Stimulated activated CD4-positive, alpha-beta T cell treated with anti-CD3 and anti-CD28 coated beads, Interleukin-2, amount 100 ng/mL, for 4 hours (primary cell): Measurements from ENCODE around the gene PRKACA.
"Not testable (repeated sequence)": the region's sequence is repeated elsewhere in the genome, so short reads cannot be mapped to it uniquely, and the experiment has no call there.

ENCODE experiments used
- DNase-seq: peaks from one replicate; pipeline ENCODE4 v3.0.0-alpha.2; 2020; ENCODE audit warnings: low read depth

Gene PRKACA

DNA sequence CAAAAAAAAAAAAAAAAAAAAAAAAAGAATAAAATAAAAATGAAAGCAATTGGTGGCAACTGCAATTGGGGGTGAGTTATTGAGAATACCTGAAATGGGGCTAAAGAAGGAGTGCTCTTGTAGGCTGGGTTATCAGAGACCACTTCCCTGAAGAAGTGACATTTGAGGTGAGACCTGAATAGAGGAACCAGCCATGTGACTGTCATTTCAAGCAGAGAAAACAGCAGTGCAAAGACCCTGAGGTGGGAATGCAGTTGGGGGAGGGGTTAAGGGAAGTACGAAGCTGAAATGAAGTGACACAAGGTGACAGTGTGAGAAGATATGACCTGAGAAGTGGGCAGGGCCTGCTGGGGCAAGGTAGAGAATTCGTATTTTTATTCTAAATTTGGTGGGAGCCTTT is 51.4 kb downstream of the PRKACA start:
- no peak for DNase-seq

DNA sequence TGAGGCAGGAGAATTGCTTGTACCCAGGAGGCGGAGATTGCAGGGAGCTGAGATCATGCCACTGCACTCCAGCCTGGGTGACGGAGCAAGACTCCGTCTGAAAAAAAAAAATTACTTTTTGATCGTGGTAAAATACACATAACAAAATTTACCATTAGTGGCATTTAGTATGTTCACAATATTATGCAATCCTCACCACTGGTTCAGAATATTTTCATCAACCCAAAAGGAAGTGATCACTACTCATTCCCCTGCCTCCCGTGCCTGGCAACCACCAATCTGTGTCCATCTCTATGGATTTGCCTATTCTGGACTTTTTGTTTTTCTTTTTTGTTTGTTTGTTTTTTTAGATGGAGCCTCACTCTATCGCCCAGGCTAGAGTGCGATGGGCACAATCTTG is 54.5 kb downstream of the PRKACA start:
- DNase-seq, result no peak

DNA sequence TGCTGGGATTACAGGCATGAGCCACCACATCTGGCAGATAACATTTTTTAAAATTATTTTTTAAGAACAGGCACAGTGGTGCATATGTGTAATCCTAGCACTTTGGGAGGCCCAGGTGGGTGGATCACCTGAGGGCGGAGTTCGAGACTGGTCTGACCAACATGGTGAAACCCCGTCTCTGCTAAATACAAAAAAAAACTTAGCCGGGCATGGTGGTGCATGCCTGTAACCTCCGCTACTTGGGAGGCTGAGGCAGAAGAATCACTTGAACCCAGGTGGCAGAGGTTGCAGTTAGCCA is 55.1 kb downstream of the PRKACA start:
- no peak for DNase-seq

DNA sequence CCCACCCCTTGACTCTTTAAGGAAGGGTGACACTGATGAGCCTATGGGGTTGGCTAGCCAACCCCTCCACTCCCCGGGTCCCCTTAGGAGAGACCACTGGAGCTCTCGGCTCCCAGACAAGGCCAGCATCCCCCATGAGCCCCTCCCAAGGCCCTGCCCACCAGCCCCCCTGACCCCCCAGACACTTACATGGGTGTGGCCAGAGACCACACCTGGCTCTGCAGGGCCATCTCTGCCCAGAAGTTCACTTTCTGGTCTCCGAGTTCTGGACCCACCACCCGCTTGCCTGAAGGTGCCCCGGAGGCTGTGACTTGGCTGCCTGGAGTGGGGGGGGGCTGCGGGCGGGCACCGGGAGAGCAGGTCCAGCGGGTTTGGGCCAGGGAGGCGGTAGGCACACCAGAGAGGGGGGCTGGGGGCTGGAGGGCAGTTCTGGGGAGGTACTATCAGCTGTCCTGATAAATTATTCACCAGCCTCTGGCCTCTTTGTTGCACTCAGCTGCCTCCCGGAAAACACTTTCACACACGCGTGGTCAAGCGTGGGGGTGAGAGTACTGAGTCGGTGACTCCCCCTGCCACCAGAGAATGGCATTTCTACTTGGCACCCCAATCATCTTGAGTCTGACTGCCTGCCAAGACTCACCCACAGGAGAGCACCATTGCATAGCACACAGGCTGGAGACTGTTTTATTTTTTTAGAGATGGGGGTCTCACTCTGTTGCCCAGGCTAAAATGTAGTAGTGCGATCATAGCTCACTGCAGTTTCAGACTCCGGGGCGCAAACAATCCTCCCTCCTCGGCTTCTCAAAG is 55.6 kb downstream of the PRKACA start, which contains the start of gene PALM3:
PALM3 (minus strand) TSS at position 326 of the 807 bp plus-strand sequence; CDS start at position 230, 96 bp downstream.
- no peak for DNase-seq

DNA sequence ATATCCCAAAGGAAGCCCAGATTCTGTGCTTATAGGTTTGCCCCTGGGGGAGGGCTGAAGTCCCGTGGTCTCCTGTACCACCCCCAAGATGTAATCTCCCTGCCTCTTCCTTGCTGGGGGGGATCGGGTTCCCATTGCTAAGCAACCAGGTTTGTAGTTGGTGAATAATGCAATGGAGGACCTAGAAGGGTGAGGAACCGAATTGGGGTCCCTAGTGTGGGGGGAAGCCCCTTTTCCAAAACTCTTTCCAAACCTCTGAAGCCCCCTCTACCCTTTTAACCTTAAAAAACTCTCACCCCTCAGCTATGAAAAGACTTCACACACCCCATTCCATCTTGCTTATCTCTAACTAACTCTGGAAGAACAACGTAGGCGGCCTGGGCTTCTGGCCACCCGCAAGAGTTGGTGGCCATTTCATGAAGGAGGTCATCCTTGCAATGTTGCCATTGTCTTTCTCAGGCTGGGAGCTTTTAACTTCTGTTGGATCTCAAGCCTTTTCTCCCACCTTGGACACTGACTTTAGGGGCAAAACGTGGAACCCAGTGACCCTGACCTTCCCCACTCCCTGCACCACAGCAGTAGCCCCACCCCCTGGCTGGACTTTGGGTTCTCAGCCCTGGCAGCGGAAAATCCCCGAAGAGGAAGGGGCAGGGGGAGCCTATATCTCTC is 56.3 kb downstream of the PRKACA start:
- no peak for DNase-seq

DNA sequence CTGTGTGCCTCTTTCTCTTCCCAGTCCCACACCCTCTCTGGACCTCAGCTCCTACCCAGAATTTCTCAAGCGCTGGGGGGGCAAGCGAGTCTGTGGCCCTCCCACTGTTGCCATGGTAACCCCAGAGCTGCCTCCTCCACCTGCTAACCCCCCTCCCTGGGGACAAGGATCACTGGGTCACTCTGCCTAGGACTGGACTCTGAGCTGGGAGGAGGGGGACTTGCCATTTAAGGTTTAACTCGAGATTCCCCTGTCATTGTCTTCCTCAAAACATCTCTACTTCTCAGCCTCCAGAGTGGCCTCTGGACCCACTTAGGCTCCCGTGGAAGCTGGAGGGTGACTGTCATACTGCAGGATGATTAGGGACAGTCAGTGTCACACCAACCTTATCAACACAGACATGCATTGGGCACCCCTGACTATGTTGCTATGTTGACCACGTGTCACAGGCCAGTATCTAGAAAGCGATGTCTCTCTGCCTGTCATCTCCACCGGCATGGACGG is 57.9 kb downstream of the PRKACA start:
- DNase-seq, result no peak

DNA sequence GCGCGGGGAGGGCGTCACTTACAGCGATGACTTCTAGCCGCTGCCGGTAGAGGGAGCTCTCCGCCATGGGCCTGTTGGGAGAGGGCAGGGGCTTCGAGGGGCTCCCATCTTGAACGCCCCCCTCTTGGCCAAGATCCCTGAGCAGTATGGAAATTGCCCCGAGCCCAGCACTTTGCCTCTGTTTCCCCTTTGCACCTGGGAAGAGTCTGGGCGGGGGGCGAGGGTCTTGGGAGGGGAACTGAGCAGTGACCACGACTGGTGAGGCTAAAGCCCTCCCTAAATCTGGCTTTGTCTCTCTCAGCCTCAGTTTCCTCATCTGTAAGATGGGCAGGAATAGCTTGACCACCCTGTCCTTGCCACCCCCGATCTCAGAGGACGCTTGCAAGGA is 58.5 kb downstream of the PRKACA start:
- DNase-seq, result no peak

DNA sequence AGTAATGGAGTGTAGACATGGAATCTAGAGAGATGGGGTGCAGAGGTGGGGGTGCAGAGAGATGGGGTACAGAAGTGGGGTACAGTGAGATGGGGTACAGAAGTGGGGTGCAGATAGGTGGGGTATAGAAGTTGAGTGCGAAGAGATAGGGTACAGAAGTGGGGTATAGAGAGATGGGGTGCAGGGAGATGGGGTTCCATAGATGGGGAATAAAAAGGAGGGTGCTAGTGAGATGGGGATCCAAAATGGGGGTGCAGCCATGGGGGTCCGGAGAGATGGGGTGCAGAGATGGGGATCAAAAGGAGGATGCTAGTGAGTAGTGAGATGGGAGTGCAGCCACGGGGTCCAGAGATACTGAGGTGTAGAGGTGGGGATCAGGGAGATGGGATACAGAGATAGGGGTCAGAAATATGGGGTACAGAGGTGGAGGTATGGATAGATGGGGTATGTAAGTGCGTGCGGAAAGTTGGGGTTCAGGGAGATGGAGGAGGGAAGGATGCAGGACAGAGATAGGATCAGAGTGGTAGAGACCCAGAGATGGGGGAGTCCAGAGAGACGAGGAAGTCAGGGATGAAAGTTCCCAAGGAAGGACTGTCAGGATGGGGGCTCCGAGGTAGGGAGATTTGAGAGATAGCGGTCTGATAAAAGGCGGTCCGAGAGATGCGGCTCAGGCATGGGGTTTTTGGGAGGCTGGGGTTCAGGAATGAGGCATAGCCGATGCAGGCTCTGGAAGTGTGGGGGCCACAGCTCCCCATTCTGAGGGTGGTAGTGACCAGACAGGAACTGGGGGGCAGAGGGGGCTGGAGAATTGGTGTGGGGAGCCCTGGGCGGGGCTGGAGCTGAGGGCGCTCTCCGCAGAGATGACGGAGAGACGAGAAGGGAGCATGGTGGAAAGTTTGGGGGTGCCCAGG is 59.1 kb downstream of the PRKACA start:
- no peak for DNase-seq

DNA sequence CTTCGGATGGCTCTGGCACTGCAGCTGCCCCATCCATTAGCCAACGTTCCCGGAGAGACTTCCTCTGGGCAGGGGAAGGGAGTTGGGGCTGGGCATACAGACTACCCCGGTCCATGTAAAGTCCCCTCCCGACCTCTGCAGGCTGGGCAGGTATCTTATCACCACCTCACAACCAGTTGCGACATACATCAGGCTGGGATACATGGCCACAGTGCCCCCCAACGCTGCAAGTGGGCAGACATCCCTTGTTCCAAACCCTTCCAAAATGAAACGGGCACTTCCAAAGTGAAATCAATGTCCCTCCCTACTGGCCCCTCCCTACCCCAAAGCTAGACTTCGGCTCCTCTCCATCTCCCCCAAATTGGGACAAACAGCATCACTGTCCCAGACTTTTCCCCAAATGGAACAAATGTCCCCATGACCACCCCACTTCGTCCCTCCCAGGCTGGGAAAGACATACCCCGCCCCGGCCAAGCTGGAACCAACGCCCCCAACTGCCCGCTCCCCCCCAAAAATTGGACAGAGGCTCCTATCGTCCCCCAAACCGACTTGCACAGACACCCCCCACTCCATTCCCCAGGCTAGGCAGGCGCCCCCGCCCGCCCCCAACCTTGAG is 60.7 kb downstream of the PRKACA start:
- no peak for DNase-seq

DNA sequence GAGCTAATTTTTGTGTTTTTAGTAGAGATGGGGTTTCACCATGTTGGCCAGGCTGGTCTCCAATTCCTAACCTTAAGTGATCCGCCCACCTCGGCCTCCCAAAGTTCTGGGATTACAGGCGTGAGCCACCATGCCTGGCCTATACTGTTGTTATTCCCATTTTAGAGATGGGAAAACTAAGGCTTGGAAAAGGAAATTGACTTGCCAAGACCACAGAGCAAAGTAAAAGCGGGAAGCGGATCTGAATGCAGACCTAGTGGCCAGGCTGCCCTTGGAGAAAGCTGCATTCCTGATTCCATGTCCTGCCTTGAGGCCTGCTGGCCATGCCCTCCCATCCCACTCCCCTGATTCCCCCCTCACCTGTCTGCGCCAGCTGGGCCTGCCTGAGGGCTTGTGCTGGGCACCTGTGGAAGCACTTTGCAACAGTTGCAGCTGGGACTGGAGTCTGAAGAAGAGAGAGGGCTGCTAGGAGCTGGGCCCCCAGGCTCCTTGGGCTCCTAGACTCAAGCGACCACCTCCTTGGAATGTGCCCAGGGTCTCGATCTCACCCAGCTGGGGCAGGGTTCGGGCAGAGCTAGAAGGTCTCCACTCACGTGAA is 61.4 kb downstream of the PRKACA start:
- DNase-seq, result no peak

DNA sequence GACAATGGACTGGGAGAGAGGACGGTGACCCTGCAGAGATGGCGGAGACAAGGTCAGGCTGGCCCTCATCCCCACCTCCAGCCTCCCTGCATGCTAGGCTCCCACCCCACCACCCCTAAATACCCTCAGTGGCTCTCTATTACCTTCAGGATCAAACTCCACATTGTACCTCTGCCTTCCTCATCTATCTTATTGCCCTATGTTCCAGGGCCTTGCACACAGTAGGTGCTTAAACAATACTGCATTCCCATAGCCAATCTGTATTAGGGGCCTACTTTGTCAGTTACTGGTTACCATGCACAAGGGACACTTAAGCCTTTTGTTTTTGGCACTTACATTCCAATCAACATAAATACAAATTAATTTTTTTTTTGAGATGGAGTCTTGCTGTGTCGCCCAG is 62.2 kb downstream of the PRKACA start:
- no peak for DNase-seq

DNA sequence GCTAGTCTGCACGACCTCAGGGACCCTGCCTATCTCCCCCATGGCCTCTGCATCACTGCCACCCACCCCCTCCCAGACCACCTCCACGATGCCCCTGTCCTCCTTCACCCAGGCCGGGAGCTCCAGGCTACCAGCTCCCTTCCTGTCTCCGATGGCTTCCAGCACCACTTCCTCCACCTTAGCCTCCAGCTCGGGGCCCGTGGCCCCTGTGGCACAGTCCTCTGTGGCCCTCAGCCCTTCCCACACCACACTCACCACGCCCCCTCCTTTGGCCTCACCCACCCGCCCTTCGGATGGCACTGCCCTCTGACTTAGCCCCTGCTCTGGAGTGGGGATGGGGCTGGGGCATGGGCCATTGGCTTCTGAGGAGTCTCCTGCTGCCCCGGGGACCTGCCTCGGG is 62.8 kb downstream of the PRKACA start:
- no peak for DNase-seq

DNA sequence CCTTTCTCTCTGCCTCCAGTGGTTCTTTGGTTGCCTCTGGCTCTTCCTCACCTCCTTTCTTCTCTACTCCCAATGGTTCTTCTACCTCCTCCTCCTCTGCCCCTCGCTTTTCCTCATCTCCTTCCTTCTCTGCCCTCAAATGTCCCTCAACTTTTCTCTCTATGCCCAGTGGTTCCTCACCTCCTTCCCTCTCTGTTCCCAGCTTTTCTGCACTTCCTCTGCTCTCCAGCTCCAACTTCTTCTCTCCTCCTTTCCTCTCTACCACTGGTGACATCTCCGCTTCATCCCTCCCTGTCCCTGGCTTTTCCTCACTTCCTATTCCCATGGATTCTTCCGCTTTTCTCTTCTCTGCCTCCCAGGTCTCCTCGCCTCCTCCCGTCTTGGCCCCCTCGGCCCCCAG is 63.5 kb downstream of the PRKACA start:
- DNase-seq, result no peak

DNA sequence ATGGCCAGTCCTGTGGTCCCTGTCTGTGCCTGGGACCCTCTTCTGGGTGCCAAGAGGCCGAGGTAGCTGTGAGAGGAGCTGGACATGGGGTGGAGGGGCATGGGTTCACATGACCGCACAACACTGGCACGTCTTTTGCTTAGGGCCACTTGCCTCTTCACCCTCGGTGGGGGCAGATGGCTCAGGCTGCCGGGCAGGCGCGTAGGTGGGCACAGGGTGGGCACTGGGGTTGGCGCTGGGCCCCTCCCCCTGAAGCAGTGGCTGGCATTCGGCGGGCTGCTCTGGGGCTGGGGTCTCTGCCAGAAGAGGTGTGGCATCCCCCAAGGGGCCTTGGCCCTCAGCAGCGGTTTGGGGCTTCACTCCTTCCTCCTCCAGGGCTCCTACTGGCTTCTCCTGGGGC is 64.1 kb downstream of the PRKACA start:
- no peak for DNase-seq

DNA sequence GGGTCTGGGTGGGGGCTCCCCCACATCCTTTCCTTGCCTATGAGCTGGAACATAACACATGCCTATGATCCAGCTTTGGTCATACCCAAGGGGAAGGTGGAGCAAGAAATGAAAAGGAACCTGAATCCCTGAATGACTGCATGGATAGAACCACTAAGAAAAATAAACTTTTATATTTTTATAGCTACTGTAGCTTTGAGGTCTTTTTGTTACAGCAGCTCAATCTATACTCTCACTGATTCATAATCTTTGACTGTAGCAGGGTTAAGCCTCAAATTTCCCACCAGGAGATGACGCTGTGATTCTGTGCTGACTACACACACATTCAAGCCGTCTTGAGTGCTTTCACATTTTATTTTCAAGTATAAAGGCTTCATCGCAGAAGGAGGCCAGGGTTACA is 64.5 kb downstream of the PRKACA start:
- DNase-seq, result no peak

DNA sequence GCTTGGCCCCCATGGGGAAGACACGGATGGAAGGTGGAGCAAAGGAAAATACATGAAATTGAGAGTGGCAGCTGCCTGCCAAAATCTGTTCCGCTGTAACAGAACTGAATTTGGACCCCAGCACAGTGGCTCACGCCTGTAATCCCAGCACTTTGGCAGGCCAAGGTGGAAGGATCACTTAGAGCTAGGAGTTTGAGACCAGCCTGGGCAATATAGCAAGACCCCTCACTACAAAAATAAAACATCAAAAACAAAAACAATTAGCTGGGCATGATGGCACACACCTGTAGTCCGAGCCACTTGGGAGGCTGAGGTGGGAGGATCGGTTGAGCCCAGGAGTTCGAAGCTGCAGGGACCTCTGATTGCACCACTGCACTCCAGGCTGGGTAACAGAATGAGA is 65.1 kb downstream of the PRKACA start:
- DNase-seq, result no peak

DNA sequence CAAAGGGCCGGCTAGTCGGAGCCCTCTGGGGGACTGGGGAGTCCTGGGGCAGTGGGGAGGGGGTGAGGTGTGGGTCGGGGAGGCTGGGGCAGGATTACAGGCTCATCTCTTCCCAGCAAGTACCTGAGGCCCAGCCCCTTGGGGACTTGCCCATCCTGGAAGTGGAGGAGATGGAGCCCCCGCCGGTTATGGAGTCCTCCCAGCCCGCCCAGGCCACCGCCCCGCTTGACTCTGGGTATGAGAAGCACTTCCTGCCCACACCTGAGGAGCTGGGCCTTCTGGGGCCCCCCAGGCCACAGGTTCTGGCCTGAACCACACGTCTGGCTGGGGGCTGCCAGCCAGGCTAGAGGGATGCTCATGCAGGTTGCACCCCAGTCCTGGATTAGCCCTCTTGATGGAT is 65.6 kb downstream of the PRKACA start:
- DNase-seq, result no peak

DNA sequence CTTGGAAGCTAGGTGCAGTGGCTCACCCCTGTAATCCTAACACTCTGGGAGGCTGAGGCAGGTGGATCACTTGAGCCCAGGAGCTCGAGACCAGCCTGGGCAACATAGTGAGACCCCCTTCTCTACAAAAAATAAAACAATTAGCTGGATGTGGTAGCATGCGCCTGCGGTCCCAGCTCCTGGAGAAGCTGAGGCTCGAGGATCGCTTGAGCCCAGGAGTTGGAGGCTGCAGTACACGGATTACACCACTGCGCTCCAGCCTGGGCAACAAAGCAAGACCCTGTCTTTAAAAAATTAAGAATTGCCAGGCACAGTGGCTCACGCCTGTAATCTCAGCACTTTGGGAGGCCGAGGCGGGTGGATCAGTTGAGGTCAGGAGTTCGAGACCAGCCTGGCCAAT is 66.6 kb downstream of the PRKACA start:
- DNase-seq, result not testable (repeated sequence)

DNA sequence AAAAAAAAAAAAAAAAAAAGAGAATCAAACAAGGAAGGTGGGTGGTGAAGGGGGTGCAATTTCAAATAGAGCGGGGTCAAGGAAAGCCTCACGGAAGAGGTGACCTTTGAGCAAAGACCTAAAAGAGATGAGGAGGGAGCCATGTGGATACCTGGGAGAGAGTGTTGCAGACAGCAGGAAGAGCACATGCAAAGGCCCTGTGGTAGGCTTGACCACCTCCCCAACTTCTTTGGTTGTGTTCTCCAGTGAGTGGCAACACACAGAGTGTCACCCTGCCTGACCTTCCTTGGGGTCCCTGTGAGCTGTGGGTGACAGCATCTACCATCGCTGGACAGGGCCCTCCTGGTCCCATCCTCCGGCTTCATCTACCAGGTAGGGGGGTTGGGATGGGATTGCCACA is 67.0 kb downstream of the PRKACA start:
- no peak for DNase-seq

DNA sequence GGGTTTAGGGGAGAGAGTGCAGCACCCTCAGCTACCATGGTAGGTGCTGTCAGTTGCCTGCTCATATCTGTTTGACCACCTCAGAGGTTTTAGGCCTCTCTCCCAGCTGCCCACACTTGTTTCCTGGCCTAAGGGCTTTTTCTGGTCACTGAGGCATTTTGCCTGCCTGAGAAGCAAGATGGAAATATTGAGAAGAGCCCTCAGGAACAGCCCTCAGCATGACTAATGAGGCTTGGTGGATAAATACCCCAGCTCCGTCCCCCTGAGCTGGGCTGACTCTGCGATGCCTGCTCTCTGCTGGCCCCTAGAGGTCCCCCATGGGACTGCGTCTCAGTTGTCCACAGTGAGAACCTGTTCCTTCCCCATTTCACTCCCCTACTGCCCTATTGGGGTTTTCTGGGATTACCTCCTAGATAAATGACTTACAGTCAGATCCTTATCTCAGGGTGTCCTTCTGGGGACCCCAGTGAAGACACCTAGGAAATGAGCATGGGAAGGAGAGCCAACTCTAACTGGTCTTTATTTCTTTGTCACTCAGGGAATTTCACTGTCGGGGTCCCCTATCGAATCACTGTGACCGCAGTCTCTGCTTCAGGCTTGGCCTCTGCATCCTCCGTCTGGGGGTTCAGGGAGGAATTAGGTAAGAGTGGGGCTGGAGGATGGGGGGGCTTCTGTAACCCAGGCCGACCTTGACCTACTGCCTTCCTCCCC is 69.0 kb downstream of the PRKACA start:
- peak; percentile 71 for DNase-seq

DNA sequence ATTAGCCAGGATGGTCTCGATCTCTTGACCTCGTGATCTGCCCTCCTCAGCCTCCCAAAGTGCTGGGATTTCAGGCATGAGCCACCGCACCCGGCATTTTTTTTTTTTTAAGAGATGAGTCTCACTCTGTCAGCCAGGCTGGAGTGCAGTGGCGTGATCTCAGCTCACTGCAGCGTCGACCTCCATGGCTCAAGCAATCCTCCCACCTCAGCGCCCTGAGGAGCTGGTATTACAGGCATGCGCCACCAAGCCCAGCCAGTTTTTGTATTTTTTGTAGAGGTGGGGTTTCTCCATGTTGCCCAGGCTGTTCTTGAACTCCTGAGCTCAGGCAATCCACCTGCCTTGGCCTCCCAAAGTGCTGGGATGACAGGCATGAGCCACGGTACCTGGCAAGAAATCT is 69.7 kb downstream of the PRKACA start:
- not testable (repeated sequence) for DNase-seq
